ENCODE results near the gene SRP9. TPM values are rescaled to one million over a fixed set of nuclear protein-coding genes. Genes with fewer than 3 reads are reported as not detected.

The SRP9 gene
- total and polyA plus RNA-seq, 4 donors: 156 to 244 (median 182) TPM

GRCh38 chr1:225811622-225812487 lies 34.2 kb downstream of the SRP9 start:
- peak overlapping the region in 1 of 2 donors; percentile 75 for H3K9ac ChIP-seq (ENCODE audit: insufficient read depth in 1 of 2, low read length in 2 of 2)
- H3K27ac ChIP-seq (ENCODE audit: low read depth in 1 of 2, low read length in 1 of 2): peak overlapping the region in 1 of 2 donors; percentile 82
- peaks cover 6 to 63% (median 38%) of the 10 kb centered on the region in 5 donors for H3K4me1 ChIP-seq (ENCODE audit: control insufficient read depth in 5 of 5, insufficient read depth in 5 of 5, low read length in 5 of 5)
- TF ChIP-seq CTCF (IDR thresholded peaks at IDR 0.05; ENCODE audit: control extremely low read depth, extremely low read depth): no peak
- peaks cover 0 to 10% (median 4%) of the 10 kb centered on the region in 4 donors for H3K36me3 ChIP-seq (ENCODE audit: control insufficient read depth in 4 of 4, insufficient read depth in 4 of 4, low read length in 4 of 4)
- H3K27me3 ChIP-seq (ENCODE audit: control insufficient read depth in 3 of 3, insufficient read depth in 3 of 3, low read length in 2 of 3): no peaks in the 10 kb centered on the region
- ATAC-seq (ENCODE audit: insufficient read depth, low FRiP score): no peak
- peak in 2 of 3 donors; percentile 46 to 67 for DNase-seq
- peak overlapping the region; percentile 37 for H3K4me3 ChIP-seq
- 47 to 79% methylated on average over 10 of the region's 10 CpGs for WGBS, 2 donors
- no peaks in the 10 kb centered on the region for H3K9me3 ChIP-seq (ENCODE audit: control insufficient read depth in 4 of 4, insufficient read depth in 3 of 4, low read length in 3 of 4)

GRCh38 chr1:225812488-225813213 lies 35.0 kb downstream of the SRP9 start:
- peaks cover 13 to 71% (median 45%) of the 10 kb centered on the region in 5 donors for H3K4me1 ChIP-seq (ENCODE audit: control insufficient read depth in 5 of 5, insufficient read depth in 5 of 5, low read length in 5 of 5)
- no peaks in the 10 kb centered on the region for H3K9me3 ChIP-seq (ENCODE audit: control insufficient read depth in 4 of 4, insufficient read depth in 3 of 4, low read length in 3 of 4)
- peak overlapping the region; percentile 10 to 82 for H3K27ac ChIP-seq (ENCODE audit: low read depth in 1 of 2, low read length in 1 of 2)
- ATAC-seq (ENCODE audit: insufficient read depth, low FRiP score): no peak
- no peak overlapping the region for H3K4me3 ChIP-seq
- peak overlapping the region in 1 of 2 donors; percentile 59 for H3K9ac ChIP-seq (ENCODE audit: insufficient read depth in 1 of 2, low read length in 2 of 2)
- no peak for TF ChIP-seq CTCF (IDR thresholded peaks at IDR 0.05; ENCODE audit: control extremely low read depth, extremely low read depth)
- H3K36me3 ChIP-seq (ENCODE audit: control insufficient read depth in 4 of 4, insufficient read depth in 4 of 4, low read length in 4 of 4): peaks cover 0 to 10% (median 4%) of the 10 kb centered on the region in 4 donors
- WGBS, 2 donors: 73 to 80% methylated on average over 8 of the region's 8 CpGs
- H3K27me3 ChIP-seq (ENCODE audit: control insufficient read depth in 3 of 3, insufficient read depth in 3 of 3, low read length in 2 of 3): no peaks in the 10 kb centered on the region
- peak in 2 of 3 donors; percentile 66 to 68 for DNase-seq

- DNase-seq (peak; percentile 59 to 93 (median 83)), ATAC-seq (ENCODE audit: insufficient read depth, low FRiP score) (peak; percentile 19)
- 6 to 15% methylated on average over 9 to 10 of the region's 10 CpGs for WGBS, 2 donors
- Histone ChIP-seq H3K9ac (ENCODE audit: insufficient read depth in 1 of 2, low read length in 2 of 2) (peak overlapping the region in 1 of 2 donors; percentile 59), H3K9me3 (ENCODE audit: control insufficient read depth in 4 of 4, insufficient read depth in 3 of 4, low read length in 3 of 4) (no peaks in the 10 kb centered on the region), H3K4me1 (ENCODE audit: control insufficient read depth in 5 of 5, insufficient read depth in 5 of 5, low read length in 5 of 5) (peaks cover 17 to 79% (median 51%) of the 10 kb centered on the region in 5 donors), H3K27me3 (ENCODE audit: control insufficient read depth in 3 of 3, insufficient read depth in 3 of 3, low read length in 2 of 3) (no peaks in the 10 kb centered on the region), H3K4me3 (no peak overlapping the region), H3K27ac (ENCODE audit: low read depth in 1 of 2, low read length in 1 of 2) (peak overlapping the region; percentile 10 to 82), H3K36me3 (ENCODE audit: control insufficient read depth in 4 of 4, insufficient read depth in 4 of 4, low read length in 4 of 4) (peaks cover 0 to 10% (median 4%) of the 10 kb centered on the region in 4 donors)
- TF ChIP-seq CTCF (IDR thresholded peaks at IDR 0.05; ENCODE audit: control extremely low read depth, extremely low read depth): no peak
Observed at GRCh38 chr1:225813214-225813964, 35.8 kb downstream of the SRP9 start.

Data from lung (tissue), 12 donors.